Erythroblast (primary cell): ENCODE results near the gene LIN52.

Experiments
- GATA1 ChIP-seq: IDR thresholded peaks from 2 replicates; pipeline ENCODE4 v1.6.1; 2011; ENCODE audit warnings: low read depth, mild to moderate bottlenecking, control low read depth, low read length, moderate library complexity
- POLR2A ChIP-seq: IDR thresholded peaks from 2 replicates; pipeline ENCODE4 v1.6.1; 2011; ENCODE audit warnings: mild to moderate bottlenecking, low read length

DNA sequence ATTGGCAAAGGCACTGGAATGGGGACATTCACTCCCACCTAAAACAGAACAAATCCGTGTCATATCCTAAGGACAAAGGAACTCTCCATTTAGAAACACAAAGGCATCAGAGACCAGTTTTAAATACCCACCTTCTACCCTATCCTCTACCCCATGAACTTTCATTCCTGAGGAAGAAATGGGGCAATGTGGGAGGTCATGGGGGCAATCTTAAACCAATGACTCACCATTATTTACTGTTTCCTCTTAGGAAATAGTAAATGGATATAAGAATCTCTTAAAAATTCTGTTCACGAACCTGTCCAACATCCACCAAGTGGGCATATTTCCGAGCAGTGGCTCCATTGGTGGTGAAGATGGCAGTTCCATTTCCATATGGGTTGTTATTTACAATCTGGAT, 19.9 kb upstream of the LIN52 start:
- TF ChIP-seq POLR2A (no peak), GATA1 (no peak)
